ENCODE measurements around the gene RNF144A.

RNF144A gene

GRCh38 chr2:7083580-7084509 lies 166.6 kb downstream of the RNF144A start:
- no peak for DNase-seq (ENCODE audit: low read depth, low spot score)

GRCh38 chr2:7084601-7085000 lies 167.4 kb downstream of the RNF144A start:
- no peak for DNase-seq (ENCODE audit: low read depth, low spot score)

GRCh38 chr2:7089284-7089683 lies 172.1 kb downstream of the RNF144A start:
- no peak for DNase-seq (ENCODE audit: low read depth, low spot score)

GRCh38 chr2:7089898-7090510 lies 172.8 kb downstream of the RNF144A start:
- DNase-seq (ENCODE audit: low read depth, low spot score) = no peak

- no peak for DNase-seq (ENCODE audit: low read depth, low spot score)
Observed at GRCh38 chr2:7093376-7093775, 176.2 kb downstream of the RNF144A start.

All from brain pericyte (primary cell).